ENCODE measurements around the gene CYP2F1.
"Not testable (repeated sequence)": the region's sequence is repeated elsewhere in the genome, so short reads cannot be mapped to it uniquely, and the experiment has no call there.

Gene CYP2F1

GRCh38 chr19:41127362-41127761 lies 13.1 kb downstream of the CYP2F1 start:
- DNase-seq = not testable (repeated sequence)

- DNase-seq = peak; percentile 55
Measured at GRCh38 chr19:41127801-41128300, 13.6 kb downstream of the CYP2F1 start.

DNA sequence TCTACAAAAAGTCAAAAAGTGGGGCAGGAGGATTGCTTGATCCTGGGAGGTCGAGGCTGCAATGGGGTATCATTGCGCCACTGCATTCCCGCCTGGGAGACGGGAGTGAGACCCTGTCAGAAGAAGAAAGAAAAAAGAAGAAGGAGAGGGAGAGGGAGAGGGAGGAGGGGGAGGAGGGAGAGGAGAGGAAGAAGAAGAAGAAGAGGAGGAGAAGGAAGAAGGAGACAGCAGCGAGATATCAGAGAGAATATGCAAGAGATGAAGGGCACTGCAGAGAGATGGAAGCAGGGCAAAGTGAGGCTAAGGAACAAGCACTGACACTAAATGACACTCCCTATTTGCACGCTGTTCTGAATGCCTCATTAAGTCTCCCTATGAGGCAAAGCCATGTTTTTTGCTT lies 14.5 kb downstream of the CYP2F1 start:
- DNase-seq = no peak

DNA sequence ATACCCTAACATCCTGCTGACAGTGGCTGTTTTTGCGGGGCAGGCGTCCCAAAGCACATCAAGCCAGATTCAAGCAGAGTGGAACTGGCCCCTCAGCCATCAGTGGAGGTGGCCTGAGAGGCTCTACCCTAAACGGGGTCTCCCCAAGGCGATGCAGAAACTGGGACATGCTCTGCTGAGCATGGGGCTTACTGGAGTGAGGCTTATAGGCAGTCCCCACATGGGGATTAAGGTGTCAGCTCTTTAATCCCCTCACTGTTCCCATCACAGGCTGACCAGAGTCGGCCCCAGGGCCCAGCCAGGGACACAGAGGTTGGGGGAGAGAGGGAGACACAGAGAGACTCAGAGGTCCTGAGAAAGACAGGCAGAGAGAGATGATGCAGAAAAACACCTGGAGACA lies 17.0 kb downstream of the CYP2F1 start:
- DNase-seq = no peak

GRCh38 chr19:41133260-41133659 lies 19.0 kb downstream of the CYP2F1 start:
- DNase-seq = no peak

GRCh38 chr19:41134616-41135015 lies 20.4 kb downstream of the CYP2F1 start:
- no peak for DNase-seq

DNA sequence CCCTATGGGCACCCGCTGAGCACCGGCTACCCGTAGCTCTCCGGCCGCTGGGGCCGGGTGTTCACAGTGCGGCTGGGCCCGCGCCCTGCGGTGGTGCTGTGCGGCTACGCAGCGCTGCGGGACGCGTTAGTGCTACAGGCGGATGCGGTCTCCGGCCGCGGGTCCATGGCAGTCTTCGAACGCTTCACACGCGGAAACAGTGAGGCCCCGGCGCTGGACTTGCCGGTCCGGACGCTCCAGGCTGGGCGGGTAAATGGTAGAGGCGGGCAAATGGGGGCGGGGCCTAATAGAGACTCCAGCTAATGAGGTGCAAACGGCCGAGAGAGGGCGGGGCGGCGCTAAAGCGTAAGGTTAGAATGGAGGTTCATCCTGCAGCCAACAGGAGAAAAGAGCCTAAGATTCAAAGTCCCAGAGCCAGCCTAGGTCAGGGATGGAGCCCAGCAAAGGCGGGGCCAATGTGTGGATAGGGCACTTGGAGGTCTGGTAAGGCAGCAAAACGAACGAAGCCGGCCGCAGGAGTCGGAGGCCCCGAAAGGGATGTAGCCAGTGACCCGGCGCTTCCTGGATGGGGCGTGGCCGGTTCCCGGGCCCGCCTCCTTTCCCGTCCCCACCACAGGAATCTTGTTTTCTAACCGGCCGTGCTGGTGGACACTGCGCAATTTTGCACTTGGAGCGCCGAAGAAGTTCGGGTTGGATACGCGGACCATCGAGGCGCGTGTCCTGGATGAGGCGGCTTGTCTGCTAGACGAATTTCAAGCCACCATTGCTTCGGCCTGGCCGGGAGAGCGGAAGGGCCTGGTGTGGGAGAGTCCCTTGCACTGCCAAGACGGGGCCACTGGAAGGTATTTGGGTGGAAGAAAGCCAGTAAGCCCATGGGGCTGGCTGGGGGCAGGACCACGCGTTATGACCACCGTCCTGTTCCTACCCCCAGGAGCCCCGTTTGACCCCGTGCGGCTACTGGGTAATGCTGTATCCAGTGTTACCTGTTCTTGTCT lies 21.5 kb downstream of the CYP2F1 start:
- not testable (repeated sequence) for DNase-seq

- no peak for DNase-seq
Measured at GRCh38 chr19:41136636-41137455, 22.6 kb downstream of the CYP2F1 start.

DNA sequence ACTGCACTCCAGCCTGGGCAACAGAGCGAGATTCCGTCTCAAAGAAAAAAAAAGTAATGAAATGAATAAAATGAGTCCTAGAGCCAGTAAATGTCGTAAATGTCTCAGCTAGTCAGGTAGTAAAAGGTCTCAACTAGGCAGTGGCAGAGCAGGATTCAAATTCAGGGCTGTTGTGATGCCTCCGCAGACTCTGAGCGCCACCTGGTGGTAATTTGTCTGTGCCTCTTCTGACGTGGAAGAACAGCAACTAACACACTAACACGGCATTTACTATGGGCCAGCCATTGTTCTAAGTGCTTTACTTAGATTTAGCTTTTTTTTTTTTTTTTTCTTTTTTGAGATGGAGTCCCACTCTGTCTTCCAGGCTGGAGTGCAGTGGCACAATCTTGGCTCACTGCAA lies 30.2 kb downstream of the CYP2F1 start:
- DNase-seq = peak; percentile 40

DNA sequence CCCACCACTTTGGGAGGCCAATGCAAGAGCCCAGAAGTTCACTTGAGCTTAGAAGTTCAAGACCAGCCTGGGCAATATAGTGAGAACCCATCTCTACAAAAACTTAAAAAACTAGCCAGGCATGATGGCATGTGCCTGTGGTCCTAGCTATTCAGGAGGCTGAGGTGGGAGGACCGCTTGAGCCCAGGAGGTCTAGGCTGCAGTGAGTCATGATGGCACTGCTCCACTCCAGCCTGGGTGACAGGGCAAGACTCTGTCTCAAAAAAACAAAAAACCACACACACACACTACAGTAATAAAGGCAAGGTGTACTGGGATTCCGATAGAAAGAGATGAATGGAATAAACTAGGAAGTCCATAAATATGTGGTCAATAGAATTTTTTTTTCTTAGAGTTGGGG lies 35.6 kb downstream of the CYP2F1 start:
- DNase-seq = no peak

GRCh38 chr19:41150986-41151385 lies 36.8 kb downstream of the CYP2F1 start:
- DNase-seq = not testable (repeated sequence)

GRCh38 chr19:41154060-41154459 lies 39.8 kb downstream of the CYP2F1 start:
- DNase-seq = no peak

DNA sequence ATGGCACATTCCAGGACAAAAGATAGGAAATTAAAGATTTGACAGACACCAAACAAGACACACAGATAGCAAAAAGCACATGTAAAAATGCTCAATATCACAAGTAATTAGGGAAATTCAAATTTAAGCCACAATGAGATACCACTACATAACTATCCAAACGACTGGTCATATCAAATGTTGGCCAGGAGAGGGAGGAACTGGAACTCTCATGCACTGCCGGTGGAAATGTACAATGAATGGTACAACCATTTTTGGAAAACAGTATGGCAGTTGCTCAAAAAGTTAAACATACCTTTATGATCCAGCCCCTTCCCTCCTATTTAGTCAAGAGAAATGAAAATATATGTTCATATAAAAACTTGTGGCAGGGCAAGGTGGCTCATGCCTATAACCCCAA lies 42.0 kb downstream of the CYP2F1 start:
- no peak for DNase-seq

DNA sequence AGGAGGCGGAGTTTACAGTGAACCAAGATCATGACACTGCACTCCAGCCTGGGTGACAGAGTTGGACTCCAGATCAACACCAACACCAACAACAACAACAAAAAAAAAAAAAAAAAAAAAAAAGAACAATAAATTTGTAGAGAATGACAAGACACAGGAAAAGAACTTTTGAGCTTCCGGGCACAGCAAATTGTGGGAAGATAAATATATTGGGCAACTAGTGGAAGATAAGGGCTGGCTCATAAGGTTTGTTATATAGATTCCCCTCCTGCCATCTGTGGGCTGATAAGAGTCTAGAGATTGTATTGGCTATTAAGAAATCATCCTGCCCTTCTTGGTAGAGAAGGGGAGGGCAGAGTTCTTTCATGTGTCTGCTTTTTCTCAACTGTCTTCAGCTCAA lies 45.6 kb downstream of the CYP2F1 start:
- no peak for DNase-seq

DNA sequence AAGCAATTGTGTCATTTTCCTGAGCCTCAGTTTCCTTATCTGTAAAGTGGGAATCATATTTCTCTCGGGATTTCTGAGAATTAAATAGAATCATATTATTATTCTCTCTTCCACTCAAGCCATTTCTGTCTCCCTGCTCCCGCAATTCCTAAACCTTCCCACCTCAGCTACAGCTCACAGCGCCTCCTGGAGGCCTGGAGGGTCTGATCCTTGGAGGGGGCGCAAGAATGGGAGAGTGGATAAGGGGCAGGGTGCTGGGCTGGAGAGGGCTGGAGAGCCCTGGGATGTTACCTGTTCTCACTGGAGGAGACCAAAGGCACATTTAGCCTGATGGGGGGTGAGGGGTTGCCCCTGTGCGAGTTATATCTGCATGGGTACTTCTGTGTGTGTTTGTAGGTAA lies 47.7 kb downstream of the CYP2F1 start:
- DNase-seq = no peak

- DNase-seq = no peak
Measured at GRCh38 chr19:41166944-41167804, 52.9 kb downstream of the CYP2F1 start.

- DNase-seq = no peak
Measured at GRCh38 chr19:41172297-41173164, 58.3 kb downstream of the CYP2F1 start.

DNA sequence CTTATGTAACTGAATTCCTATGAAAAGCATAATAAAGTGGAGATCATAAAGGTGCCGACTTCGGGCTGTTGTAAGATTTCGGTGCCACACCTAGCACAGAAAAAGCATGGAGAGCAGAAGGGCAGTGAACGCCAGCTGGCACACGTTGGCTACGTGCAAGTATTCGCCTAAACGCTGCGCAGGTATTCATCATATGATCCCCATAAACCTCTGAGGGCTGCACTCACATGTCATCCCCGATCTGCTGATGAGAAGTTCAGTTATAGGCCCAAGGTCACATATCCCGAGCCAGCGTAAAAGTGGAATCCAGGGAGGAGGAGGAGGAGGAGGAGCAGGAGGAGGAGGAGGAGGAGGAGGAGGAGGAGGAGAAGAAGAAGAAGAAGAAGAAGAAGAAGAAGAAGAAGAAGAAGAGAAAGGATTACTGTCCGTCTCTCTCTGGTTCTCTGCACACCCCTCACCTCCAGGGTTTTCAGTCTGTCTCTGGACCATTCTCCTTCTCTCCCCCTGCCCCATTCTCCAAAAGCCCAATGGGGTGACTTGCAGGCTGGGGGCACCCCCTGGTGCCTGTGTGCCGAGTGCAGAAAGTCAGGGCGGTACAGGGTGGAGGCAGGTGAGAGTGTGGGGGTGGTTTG lies 60.2 kb downstream of the CYP2F1 start:
- no peak for DNase-seq

DNA sequence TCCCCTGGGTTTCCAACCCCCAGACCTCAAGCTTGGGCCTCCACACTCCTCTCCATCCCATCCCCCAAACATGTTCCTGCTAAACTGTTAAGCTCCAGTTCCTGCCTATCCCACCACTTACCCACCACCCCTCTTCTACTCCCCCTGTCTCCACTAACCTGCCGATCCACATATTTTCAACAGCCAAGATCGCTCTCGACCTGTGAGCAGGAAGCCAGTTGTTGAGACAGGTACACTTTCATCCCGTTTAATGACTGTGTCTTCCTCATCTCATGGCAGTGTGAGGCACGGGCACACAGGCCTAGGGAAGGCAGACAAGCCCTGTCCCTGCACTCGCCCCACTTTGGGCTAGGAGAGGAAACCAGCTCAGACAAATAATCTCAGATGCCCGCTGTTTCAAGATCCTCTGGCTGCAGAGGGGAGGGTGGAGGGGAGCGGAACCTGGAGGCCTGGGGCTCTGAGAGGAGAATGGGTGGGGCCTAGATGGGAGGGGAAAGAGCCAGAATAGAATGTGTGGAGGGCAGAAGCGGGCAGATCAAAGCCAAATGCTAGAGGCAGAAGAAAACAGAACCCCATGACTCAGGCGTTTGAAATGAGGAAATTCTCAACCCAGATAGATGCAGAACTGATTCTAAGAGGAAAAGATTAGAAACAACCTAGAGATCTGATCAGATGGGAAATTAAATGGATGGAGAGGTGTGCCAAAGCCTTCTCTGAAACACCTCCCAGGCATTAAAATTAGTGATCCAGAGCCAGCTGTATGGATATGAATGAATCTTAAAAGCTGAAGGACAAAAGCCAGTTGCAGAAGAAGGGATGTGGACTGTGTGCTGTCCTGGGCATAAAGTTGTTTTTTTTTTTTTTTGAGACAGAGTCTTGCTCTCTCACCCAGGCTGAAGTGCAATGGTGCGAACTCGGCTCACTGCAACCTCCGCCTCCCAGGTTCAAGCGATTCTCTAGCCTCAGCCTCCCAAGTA lies 61.9 kb downstream of the CYP2F1 start:
- no peak for DNase-seq

All from NCI-H1105 treated with DMSO at 0.1 percent for 48 hours (cell line).